Measurements from ENCODE around the gene PCBD1.
"Not testable (repeated sequence)": the region's sequence is repeated elsewhere in the genome, so short reads cannot be mapped to it uniquely, and the experiment has no call there.

PCBD1 gene

DNA sequence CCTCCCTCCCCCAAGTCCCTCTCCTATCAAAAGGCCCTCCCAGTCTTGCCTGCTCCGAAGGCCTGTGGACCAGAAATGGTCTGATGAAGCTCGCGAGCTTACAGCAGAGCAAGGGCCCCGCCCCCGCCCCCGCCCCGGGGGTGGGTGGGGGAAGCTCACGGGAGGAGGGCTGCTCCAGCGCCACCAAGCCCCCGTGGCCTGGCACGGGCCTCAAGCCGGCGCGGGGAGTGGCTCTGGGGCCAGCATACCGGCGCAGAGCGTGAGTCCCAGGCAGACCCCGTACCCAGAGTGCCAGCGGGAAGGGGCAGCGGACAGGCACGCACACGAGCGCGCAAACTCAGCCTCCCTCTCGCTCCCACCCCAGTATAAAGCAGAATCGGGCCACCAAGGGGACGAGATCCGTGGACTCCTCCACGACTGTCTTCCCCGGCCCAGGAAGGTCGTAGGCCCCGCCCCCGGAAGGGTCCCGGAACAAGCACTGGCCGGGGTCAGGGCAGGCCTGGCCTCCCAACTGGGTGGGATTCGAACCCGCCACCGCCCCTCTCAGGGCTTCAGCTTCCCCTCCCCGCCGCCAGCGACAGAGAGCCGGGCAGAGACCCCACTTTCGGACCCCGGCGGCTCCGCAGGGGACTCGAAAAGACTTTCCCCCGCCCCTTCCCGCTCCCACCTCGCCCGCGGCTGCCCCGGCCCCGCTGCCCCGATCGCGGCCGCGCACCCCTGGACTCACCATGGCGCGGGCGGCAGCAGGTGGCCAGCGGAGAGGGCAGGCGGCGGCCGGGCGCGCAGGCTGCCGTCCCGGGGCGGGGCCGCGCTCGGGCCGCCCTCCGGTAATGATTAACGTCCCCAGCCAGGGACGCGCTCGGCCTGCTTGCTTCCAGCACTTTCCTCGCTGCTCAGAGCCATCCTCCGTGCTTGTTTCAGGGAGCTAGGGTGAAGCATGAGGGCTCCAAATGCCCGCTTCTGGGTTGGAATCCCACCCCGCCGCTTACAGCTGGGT lies at the start of gene PCBD1:
Gene PCBD1, minus strand, starts transcription at position 762 of the 997 bp plus-strand sequence. Its CDS starts 32 bp downstream, at position 730.
- peak in 49 of 58 donors; percentile 13 to 74 (median 58) for DNase-seq

DNA sequence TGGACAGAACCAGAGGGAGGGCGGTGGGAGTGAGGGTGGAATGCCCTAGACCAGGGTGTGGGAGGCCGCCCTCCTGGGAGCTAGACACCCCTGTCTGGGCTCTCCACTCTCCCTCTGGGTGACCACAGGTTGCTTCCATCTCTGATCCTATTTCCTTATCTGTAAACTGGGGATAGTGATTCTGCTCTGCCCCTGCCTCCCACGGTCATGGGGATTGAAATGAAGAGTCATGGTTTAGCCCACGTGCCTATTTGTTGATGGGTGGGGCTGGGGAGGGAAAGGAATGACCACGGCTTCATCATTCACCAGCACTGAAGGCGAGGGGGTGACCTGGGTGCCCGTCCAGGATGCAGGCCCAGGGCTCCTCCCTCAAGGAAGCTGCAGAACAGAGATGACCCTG lies 49.3 kb upstream of the PCBD1 start:
- no peak for DNase-seq

DNA sequence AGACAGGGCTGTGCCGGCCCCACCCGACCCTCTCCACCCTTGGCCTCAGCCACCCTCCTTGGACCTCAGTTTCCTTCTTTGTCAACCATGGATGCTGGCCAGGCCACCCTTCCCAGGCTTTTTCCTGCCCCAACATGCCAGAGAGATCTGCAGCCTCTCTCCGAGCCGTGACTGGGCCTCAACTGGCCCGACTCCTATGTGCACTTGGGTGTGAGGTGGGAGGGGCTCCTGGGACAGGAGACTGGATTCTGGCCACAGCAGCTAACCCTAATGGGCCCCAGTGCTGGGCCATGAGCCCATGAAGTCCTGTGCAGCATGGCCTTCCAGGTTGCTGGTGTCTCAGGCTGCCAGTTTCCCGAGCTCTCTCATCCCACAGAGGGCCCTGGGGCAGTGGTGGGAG lies 47.7 kb upstream of the PCBD1 start:
- DNase-seq: no peak

DNA sequence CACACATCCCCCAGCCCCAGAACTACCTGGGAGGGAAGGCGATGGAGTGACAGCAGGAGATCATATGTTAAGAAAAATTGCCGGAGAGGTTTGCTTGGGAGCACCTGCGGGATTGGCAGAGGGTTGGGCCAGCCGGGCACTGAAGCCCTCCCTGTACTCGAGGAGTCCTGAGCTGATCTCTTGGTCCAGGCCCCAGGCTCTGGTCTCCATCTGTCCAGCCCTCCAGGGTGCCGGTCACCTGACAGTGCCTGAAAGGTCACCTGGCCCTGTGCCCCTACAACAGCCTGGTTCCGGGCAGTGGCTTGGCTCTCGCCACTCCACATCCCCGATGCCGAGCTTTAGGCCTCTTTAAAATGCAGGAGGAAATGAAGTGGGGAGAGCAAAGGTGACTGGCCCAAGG lies 47.3 kb upstream of the PCBD1 start:
- no peak for DNase-seq

DNA sequence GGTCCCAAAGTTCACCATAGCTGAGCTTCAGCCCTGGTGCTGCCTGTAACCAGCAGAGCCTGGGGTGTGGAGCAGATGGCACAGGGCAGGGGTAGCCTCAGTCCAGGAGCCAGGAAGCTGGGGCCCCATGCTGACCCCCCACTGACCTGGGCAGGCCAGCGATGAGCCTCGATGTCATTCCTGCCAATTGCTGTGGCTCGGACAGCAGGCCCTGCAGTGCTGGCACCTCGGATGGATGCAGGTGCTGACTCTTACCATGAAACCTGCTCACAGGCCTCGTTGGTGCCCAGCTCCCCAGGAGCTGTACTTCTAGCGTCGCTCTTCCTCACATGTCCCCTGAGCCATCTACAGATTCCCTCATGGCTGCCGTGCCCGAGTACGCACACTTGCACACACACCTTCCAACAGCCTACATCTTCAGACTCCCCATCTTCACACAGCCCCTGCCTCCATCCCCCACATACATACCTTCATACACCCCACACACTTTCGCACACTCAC lies 46.8 kb upstream of the PCBD1 start:
- no peak for DNase-seq

DNA sequence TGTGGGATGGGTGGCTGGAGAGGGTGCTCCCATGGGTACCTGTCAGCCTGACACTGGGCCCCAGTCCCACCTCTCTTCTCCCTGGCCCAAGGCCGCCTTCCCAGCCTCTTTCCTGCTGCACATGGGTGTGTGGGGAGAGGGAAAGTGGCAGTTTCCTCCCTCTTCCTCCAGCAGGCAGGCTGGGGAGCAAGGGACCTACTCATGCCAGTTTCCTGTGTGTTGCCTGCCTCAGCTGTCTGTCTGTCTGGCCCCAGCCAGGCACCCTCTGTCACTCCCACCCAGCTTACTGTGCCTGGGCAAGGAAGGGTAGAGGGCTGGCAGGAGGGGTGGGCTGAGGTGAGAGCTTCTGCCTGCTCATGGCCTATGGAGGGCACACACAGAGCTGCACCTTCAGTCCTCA lies 46.3 kb upstream of the PCBD1 start:
- DNase-seq: no peak

DNA sequence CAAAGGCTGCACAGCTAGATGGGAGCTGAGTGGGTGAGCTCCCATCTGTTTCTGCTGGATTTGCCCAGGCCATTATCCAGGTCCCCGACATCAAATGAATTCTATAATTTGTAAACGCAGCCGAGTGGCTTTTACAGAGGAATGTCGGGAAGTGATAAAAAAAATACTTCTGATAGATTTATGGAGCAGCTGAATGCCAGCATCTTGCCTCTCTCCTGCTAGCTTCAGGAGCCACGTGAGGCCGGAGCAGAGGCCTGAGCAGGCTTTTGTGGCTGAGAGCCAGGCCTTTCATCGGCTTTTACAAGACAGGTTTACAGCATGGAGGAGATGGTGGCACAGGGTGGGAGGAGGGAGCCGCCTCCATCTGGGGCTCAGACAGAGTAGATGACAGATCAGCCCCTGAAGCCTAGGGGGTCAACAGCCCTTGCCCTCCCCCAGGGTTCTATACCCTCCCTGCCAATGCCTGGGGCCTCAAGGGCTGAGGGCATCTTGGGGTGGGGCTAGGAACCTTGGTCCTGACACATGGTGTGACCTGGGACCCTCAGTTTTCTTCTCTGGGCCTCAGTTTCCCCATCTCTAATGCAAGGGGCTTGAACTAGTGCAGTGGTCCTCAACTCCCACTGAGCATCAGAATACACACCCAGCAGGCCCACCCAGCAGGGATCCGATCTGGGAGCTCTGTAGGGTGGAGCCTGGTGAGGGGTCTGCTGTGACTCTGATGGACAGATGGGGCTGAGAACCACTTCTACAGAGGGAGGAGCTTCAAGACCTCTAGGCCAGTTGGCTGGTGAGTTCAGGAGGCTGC lies 44.2 kb upstream of the PCBD1 start:
- DNase-seq: peak in 2 of 58 donors; percentile 5 to 25

DNA sequence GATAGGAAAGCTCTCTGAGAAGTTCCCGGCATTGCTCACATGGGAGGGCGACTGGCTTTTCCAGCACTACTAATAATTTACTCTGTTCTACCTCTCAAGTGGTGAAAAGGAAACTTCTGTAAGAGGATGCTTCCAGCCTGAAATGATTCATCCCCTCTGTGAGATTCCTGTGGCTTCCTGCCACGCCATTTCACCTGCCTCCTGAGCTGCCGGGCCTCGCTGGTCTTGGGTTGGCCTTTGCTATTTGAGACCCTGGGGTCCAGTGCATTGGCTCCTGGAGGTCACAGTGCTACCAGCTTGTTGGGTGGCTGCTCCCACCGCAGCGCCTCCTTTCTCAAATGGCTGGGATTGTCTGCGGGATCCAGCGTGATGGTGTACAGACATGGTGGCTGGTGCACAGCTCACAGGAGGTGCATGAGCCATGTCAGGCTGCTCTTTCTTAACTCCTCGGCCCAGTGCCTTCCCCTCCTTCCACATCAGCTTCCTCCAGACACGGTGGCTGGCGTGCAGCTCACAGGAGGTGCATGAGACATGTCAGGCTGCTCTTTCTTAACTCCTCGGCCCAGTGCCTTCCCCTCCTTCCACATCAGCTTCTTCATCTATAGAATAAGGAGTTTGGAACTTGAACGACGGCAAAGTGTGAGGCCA lies 42.9 kb upstream of the PCBD1 start:
- DNase-seq: no peak

DNA sequence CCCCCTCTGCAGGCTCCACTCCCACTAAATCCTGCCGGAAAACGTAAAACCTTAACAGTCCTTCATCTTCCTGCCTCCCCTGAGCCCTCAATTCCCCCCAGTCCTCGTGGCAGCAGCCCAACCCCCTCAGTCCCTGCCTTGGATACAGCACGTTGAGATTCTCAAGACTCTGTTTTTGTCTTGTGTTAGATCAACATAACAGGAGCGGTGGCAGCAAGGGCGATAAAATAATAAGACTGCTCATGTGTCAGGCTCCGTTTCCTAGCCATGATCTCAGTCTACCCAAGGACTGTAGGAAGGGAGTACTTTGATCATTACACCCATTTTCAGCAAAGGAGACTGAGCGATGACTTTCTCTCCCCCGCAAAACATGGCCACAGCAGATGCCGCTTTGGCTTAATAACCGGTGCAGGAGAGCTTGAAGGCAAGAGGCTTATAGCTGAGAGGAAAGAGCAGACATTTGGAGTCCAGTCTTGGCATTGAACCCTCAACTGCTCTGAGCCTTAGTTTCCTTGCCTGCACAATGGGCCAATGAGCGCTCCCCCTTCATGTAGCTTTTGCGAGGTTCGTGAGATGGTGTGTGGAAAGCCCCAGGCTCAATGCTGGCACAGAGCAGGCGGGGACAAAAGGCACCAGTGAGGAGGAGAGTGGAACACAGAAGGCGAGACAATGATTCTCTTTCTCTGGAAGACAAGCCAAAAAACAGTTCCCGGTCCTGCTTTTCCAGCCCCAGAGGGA lies 42.1 kb upstream of the PCBD1 start:
- DNase-seq: peak in 5 of 58 donors; percentile 7 to 51 (median 17)

DNA sequence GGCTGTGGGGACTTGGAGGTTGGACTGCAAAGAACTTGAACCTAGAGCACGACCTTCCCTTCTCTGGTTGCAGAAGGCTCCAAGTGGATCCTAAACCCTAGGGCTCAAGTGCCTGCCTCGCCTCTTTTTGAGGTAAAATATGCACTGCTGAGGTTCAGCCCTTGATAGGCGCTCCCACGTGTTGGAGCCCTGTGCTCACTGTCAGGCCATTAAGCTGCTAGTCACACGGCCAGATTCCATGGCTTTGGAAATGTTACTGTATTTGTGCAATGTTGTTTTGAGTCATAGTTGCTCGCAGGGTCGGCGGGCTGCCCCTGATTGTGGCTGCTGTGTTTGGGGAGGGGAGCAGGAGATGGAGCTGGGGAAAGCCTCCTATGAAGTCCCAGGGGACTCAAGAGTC lies 39.8 kb upstream of the PCBD1 start:
- DNase-seq: no peak

DNA sequence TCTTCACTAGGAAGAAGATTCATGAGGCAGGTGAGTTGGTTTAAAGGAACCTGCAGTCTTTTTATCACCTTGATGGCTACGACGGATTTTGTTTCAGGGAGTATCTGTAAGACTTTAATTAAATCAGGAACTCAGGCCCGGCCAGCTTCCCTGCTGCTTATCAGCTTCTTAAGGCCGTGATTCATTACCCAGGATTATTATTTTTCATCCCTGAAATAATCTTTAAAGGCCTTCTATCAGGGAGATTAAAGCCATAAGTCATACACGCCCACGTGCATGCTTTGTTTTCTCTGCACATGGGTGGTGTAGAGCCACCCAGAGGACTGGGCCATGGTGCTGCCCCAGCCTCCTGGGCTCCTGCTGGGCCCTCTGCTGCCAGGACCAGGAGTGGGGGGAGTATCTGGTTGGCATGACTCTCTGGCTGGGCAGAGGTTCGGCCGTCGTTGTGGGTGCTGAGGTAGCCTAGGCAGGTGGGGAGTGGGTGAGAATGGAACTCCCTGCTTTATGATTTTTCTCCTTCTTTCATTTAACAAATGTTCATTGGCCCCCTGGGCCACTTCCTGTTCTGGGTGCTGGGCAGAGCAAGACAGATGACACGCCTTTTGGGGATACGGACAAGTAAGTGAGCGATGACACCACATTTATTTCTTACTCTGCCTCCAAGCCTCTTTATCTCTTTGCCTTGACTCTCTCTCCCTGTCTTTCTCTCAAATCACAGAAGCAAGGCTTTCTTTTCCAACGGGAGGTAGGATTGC lies 39.0 kb upstream of the PCBD1 start:
- DNase-seq: no peak

DNA sequence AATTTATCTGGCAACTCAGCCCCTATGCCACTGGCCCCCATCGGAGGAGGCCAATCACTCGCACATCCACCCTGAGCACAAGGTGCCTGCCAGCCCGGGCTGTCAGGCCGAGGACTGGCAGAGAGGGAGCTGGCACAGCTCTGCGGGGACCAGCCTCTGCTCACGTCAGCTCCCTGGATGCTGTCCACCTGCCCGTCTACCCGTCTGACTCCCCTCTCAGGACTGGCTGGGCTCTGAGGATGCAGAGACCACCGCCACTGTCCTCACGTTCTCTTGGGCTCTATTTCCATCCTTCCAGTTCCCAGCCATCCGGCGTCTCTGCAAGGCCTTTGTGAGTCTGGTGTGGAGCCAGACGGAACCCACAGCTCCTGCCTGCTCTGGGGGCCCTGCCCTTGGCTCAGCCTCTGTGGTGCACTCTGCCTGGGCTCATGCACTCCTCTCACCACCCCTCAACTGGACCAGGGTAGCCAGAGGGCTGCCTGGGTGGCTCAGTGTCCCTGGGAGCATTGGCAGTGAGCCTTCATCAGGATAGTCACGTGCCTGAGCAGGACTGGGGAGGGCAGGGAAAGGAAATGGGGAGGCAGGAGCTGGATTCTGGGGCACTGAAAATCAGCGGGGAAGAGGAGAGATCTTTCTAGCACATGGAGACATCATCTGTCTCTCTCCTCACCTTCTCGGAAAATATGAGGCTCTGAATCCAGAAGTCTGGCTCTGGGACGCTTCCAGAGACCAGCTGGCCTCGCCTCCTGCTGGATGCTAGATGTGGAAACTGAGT lies 38.0 kb upstream of the PCBD1 start:
- peak in 13 of 58 donors; percentile 3 to 36 (median 15) for DNase-seq

DNA sequence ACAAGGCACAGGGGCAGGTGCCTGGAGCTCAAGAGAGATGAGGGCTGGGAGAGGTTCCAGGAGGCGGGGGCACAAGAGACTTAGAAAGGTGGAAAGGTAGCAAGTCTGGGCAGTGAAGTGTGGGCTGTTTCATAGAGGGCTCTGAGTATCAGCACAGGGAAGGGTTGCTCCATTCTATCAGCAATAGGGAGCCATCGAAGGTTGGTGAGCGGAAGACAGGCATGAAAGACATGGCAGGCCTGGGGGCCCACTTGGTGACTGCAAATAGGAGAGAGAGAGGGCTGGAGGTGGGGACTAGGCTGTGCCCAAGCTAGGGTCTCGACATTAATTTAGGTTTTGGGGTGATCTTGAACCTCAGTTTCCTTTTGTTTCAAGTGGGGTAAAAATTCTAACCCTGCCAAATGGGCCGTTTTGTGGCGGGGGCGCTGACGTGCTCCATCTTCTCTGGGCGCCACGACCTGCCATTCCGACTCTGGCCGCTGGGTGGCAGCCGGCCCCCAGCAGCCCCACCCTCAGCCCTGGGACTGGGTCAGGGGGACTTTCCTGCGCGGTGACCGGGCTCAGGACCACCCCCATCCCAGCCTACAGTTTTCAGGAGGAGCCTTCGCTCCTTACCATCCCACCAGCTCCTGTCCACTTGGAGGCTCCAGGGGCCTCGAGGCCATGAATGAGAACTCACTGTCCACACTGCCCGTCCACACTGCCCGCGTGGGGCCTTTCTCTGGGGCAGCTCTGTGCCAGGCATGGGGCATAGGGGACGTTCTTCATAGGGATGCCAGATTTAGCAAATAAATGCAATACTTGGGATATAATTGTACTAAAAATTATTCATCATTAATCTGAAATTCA lies 37.2 kb upstream of the PCBD1 start:
- peak in 29 of 58 donors; percentile 6 to 60 (median 22) for DNase-seq

DNA sequence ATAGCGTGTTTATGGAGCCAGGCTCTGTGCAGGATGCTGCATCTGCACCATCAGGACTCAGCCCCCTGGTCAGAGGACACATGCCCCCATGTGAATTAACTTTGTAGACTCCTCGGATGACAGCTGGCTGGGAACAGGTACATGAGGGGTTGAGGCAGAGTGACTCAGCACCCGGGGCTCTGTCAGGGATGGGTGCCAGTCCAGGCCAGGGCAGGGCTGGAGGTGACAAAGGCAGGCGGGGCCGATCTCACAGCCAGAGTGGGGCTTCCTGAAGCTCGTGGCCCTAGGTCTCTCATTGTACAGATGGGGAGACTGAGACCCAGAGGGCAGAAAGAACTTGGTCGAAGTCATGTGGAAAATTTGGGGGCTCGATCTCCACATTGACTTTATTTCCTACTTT lies 35.3 kb upstream of the PCBD1 start:
- DNase-seq: no peak

DNA sequence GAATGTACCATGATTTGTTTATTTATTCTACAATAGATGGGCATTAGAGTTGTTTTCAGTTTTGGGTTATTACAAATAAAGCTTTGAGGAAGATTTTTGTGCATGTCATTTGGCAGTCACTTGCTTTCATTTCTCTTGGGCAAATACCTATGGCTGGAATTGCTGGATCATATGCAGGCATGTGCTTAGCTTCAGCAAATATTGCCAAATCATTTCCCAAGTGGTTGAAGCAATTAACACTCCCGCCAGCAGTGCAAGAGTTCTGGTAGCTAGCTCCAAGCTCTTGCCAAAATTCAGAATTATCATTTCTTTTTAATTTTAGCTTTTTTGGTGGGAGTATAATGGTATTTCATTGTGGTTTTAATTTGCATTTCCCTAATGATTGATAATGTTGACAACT lies 32.9 kb upstream of the PCBD1 start:
- DNase-seq: no peak

DNA sequence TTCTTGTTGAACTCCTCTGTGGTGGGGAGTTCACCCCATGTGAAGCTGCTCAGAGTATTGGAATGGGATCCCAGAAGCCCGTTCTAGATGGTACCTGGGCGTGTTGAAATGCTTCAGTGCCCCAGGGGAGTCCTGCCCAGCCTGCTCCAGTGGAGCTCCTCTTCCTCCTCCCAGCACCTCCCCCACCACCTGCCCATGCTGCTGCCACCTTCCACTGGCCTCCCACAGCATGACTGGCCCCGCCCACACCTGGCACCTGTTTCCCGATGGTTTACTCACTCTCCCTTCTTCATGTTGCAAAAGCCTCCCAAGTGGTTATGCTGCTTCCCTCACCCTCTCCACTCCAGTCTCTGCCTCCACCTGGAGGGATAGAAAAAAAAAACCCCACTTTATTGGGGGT lies 32.2 kb upstream of the PCBD1 start:
- no peak for DNase-seq

DNA sequence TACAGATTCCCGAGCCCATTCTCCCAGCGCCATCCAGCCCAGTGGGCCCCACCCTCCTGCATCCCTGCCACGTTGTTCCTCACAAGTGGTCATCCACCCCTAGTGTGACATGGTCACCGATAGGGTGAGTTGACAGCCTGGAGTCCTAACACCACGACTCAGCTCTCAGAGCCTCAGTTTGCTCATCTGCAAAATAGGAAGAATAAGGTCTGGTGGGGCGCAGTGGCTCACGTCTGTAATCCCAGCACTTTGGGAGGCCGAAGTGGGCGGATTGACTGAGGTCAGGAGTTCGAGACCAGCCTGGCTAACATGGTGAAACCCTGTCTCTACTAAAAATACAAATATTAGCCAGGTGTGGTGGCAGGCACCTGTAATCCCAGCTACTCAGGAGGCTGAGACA lies 31.5 kb upstream of the PCBD1 start:
- not testable (repeated sequence) for DNase-seq
